Measurements from ENCODE around the gene ZNF511.

GRCh38 chr10:133268532-133268931 lies 40.2 kb upstream of the ZNF511 start:
- TF ChIP-seq CTCF (IDR thresholded peaks at IDR 0.05): no peak
- TF ChIP-seq TP53 (CRISPR knock-in tag; IDR thresholded peaks at IDR 0.05): no peak
- no peak for TF ChIP-seq NR1H2 (CRISPR knock-in tag; IDR thresholded peaks at IDR 0.05)
- no peak for TF ChIP-seq RELA (CRISPR knock-in tag; IDR thresholded peaks at IDR 0.05; ENCODE audit: borderline replicate concordance)
- no peak for TF ChIP-seq E2F4 (CRISPR knock-in tag; IDR thresholded peaks at IDR 0.05; ENCODE audit: borderline replicate concordance, low read depth)
